NT2/D1 (cell line): Measurements from ENCODE around the gene PCBD2.

ENCODE experiments used
- YY1 ChIP-seq: IDR thresholded peaks from 2 replicates; pipeline ENCODE4 v1.6.1; 2011; ENCODE audit not compliant: insufficient read length, insufficient read depth
- ZNF274 ChIP-seq: IDR thresholded peaks from 2 replicates; pipeline ENCODE4 v1.6.1; 2011; ENCODE audit warnings: mild to moderate bottlenecking, low read depth, low read length

- TF ChIP-seq YY1 = no peak
- no peak for TF ChIP-seq ZNF274
Measured at GRCh38 chr5:134944630-134945029, 39.7 kb downstream of the PCBD2 start.
